H1 (cell line): ENCODE data around the gene LRRC49. TPM values are rescaled to one million over a fixed set of nuclear protein-coding genes. Genes with fewer than 3 reads are reported as not detected.

ENCODE experiments used
- CTCF ChIA-PET: fragments of 300-600 bp; sonication (Branson Sonifier 250); formaldehyde crosslinking; loops from one replicate; lab custom pipeline; 2021; ENCODE audit not compliant: partially characterized antibody; lab: Charles Lee
- POLR2A ChIA-PET: fragments of 300-600 bp; sonication (Branson Sonifier 250); formaldehyde crosslinking; loops from one replicate; lab custom pipeline; 2021; ENCODE audit warnings: inconsistent platforms; ENCODE audit not compliant: partially characterized antibody; lab: Charles Lee
- DNase-seq, 2 experiments: peaks; one replicate each; pipeline versions ENCODE4 v3.0.0 to v3.0.0-alpha.2; 2010 to 2022; ENCODE audit warnings: low spot score in 2 of 2, low read depth in 1 of 2, mixed read lengths in 1 of 2
- FAIRE-seq: peaks from 2 replicates; lab custom pipeline; 2011; peaks lifted over from hg19 to GRCh38; lab: Jason Lieb, UNC
- H2AFZ ChIP-seq: 2 replicates; pipeline ENCODE4 v1.8.1; 2012; ENCODE audit warnings: low read length, inconsistent platforms
- H2AK5ac ChIP-seq: 2 replicates; pipeline ENCODE4 v1.6.1; 2013; ENCODE audit warnings: low read depth, low read length
- H2BK120ac ChIP-seq: replicated peaks from 2 replicates; pipeline ENCODE3; 2013; ENCODE audit warnings: low read depth, low read length, inconsistent platforms
- H2BK12ac ChIP-seq: 2 replicates; pipeline ENCODE4 v1.6.1; 2013; ENCODE audit warnings: low read depth, low read length
- H2BK15ac ChIP-seq: 2 replicates; pipeline ENCODE4 v1.6.1; 2013; ENCODE audit warnings: low read length
- H2BK20ac ChIP-seq: 2 replicates; pipeline ENCODE4 v1.6.1; 2013; ENCODE audit warnings: low read length
- H2BK5ac ChIP-seq: 2 replicates; pipeline ENCODE4 v1.6.1; 2013; ENCODE audit warnings: low read depth, low read length
- H3K14ac ChIP-seq: 2 replicates; pipeline ENCODE4 v1.6.1; 2013; ENCODE audit warnings: inconsistent platforms; ENCODE audit not compliant: insufficient read length
- H3K18ac ChIP-seq: 2 replicates; pipeline ENCODE4 v1.6.1; 2013; ENCODE audit warnings: low read length; ENCODE audit errors: extremely low read depth
- H3K23ac ChIP-seq: 2 replicates; pipeline ENCODE4 v1.6.1; 2013; ENCODE audit warnings: inconsistent platforms; ENCODE audit not compliant: insufficient read length
- H3K23me2 ChIP-seq: 2 replicates; pipeline ENCODE4 v1.6.1; 2013; ENCODE audit warnings: low read depth, low read length
- H3K27ac ChIP-seq: 2 replicates; pipeline ENCODE4 v1.6.1; 2011; ENCODE audit warnings: low read depth, low read length, inconsistent platforms
- H3K27me3 ChIP-seq, 4 experiments: replicated peaks in 1 of 4; 1 replicate in 1 of 4; 2 replicates in 3 of 4; pipeline versions ENCODE4 v1.6.1 to v1.8.1; 2011 to 2013; ENCODE audit warnings: low read length in 3 of 4, mild to moderate bottlenecking in 3 of 4, inconsistent platforms in 2 of 4, mixed read lengths in 2 of 4, moderate library complexity in 1 of 4; ENCODE audit not compliant: control insufficient read depth in 3 of 4, insufficient read depth in 3 of 4; ENCODE audit errors: extremely low read depth in 1 of 4
- H3K36me3 ChIP-seq, 4 experiments: 2 replicates each; pipeline versions ENCODE4 v1.6.1 to v1.8.1; 2011 to 2013; ENCODE audit warnings: mild to moderate bottlenecking in 4 of 4, low read length in 3 of 4, moderate library complexity in 2 of 4, control low read depth in 1 of 4, inconsistent platforms in 1 of 4; ENCODE audit not compliant: insufficient read depth in 4 of 4, control insufficient read depth in 2 of 4
- H3K4ac ChIP-seq: replicated peaks from 2 replicates; pipeline ENCODE3; 2013; ENCODE audit warnings: low read length, low read depth, mixed read lengths, inconsistent platforms; ENCODE audit not compliant: insufficient read length
- H3K4me1 ChIP-seq, 4 experiments: replicated peaks in 1 of 4; 1 replicate in 1 of 4; 2 replicates in 3 of 4; pipeline versions ENCODE4 v1.6.1 to v1.8.1; 2011 to 2013; ENCODE audit warnings: low read length in 3 of 4, inconsistent platforms in 2 of 4, mixed read lengths in 1 of 4; ENCODE audit not compliant: insufficient read depth in 4 of 4, control insufficient read depth in 3 of 4
- H3K4me2 ChIP-seq, 2 experiments: 2 replicates each; pipeline versions ENCODE4 v1.6.1 to v1.8.1; 2011 to 2013; ENCODE audit warnings: low read depth in 2 of 2, low read length in 2 of 2, control low read depth in 1 of 2, inconsistent platforms in 1 of 2, mild to moderate bottlenecking in 1 of 2; ENCODE audit not compliant: insufficient read depth in 1 of 2
- H3K4me3 ChIP-seq, 4 experiments: fragments of 200-600, 300-600 bp in 1 of 4; sonication (generic), shearing (Covaris generic), sonication (Bioruptor Twin) in 1 of 4; 2 replicates each; pipeline versions ENCODE4 v1.5.1 to v1.8.1; 2011 to 2016; ENCODE audit warnings: low read length in 4 of 4, low read depth in 3 of 4, control low read depth in 2 of 4, inconsistent platforms in 2 of 4, mild to moderate bottlenecking in 2 of 4, mixed read lengths in 1 of 4, moderate library complexity in 1 of 4; ENCODE audit not compliant: insufficient read depth in 2 of 4; ENCODE audit errors: extremely low read depth in 1 of 4
- H3K56ac ChIP-seq: replicated peaks from 2 replicates; pipeline ENCODE3; 2013; ENCODE audit warnings: low read depth, mild to moderate bottlenecking, mixed read lengths, low read length, inconsistent platforms; ENCODE audit not compliant: insufficient read length
- H3K79me1 ChIP-seq: 2 replicates; pipeline ENCODE4 v1.6.1; 2013; ENCODE audit warnings: low read depth, low read length, control low read depth
- H3K79me2 ChIP-seq, 2 experiments: 2 replicates each; pipeline versions ENCODE4 v1.6.1 to v1.8.1; 2012 to 2013; ENCODE audit warnings: low read length in 2 of 2, mild to moderate bottlenecking in 2 of 2, inconsistent platforms in 1 of 2; ENCODE audit not compliant: insufficient read depth in 2 of 2, control insufficient read depth in 1 of 2
- H3K9ac ChIP-seq, 4 experiments: replicated peaks in 1 of 4; 1 replicate in 1 of 4; 2 replicates in 3 of 4; pipeline versions ENCODE4 v1.6.1 to v1.8.1; 2011 to 2013; ENCODE audit warnings: low read depth in 3 of 4, low read length in 3 of 4, control low read depth in 2 of 4, mild to moderate bottlenecking in 2 of 4, moderate library complexity in 2 of 4, inconsistent platforms in 1 of 4; ENCODE audit errors: extremely low read depth in 1 of 4
- H3K9me3 ChIP-seq, 2 experiments: 2 replicates each; pipeline versions ENCODE4 v1.6.1 to v1.8.1; 2012 to 2013; ENCODE audit warnings: mild to moderate bottlenecking in 2 of 2, moderate library complexity in 2 of 2, control low read depth in 1 of 2, inconsistent platforms in 1 of 2, low read depth in 1 of 2, low read length in 1 of 2, mixed read lengths in 1 of 2; ENCODE audit not compliant: insufficient read depth in 2 of 2
- H4K20me1 ChIP-seq, 2 experiments: replicated peaks in 1 of 2; 2 replicates each; pipeline versions ENCODE3 to v1.8.1; 2011 to 2013; ENCODE audit warnings: inconsistent platforms in 2 of 2, low read length in 2 of 2, mild to moderate bottlenecking in 1 of 2; ENCODE audit not compliant: insufficient read depth in 2 of 2, control insufficient read depth in 1 of 2
- H4K5ac ChIP-seq: 2 replicates; pipeline ENCODE4 v1.6.1; 2013; ENCODE audit warnings: low read length, low read depth, mixed read lengths, inconsistent platforms; ENCODE audit not compliant: insufficient read length
- H4K8ac ChIP-seq: 2 replicates; pipeline ENCODE4 v1.8.0; 2013; ENCODE audit warnings: mild to moderate bottlenecking, moderate library complexity, low read length, inconsistent platforms; ENCODE audit not compliant: insufficient read depth; ENCODE audit errors: extremely low read depth
- H4K91ac ChIP-seq: replicated peaks from 2 replicates; pipeline ENCODE3; 2013; ENCODE audit warnings: low read length, mixed read lengths, inconsistent platforms; ENCODE audit not compliant: insufficient read length
- FOSL1 ChIP-seq: IDR thresholded peaks from 2 replicates; pipeline ENCODE4 v1.6.1; 2011; ENCODE audit warnings: mild to moderate bottlenecking, low read depth, low read length, moderate library complexity; ENCODE audit not compliant: insufficient read depth
- WGBS, 2 experiments: shearing (Covaris generic) in 1 of 2; methylation state at CpG; one replicate each; pipeline versions ENCODE4 v1.1.6 to v1.1.7; 2013 to 2015; ENCODE audit warnings: low lambda C conversion rate in 2 of 2, mixed read lengths in 2 of 2, inconsistent platforms in 1 of 2, low coverage in 1 of 2, missing lambda C conversion rate in 1 of 2; ENCODE audit not compliant: insufficient replicate concordance in 2 of 2, insufficient coverage in 1 of 2, insufficient read length in 1 of 2; ENCODE audit errors: extremely low coverage in 1 of 2, missing lambda C conversion rate in 1 of 2; 5-methylcytosine and 5-hydroxymethylcytosine counted together
- polyA plus RNA-seq, 7 experiments: library from polyadenylated mRNA; depleted of rRNA in 3 of 7; stranded (reverse) in 5 of 7; unstranded in 2 of 7; fragments of >200 nt in 5 of 7; fragments of 200-250 nt in 2 of 7; gene quantifications; 1 replicate in 5 of 7; 2 replicates in 1 of 7; 4 replicates in 1 of 7; pipeline versions ENCODE4 v1.2.1 to v1.2.3, GENCODE V29; 2011 to 2013; ENCODE audit warnings: missing spikeins in 2 of 7, mixed read lengths in 2 of 7
- total RNA-seq: library from RNA; stranded (reverse); fragmentation: NEBNext Ultra II Directional; extraction: Animal tissue kit (Norgen Biotek cat#: 25700); gene quantifications from 2 replicates; pipeline ENCODE4 v1.2.1, GENCODE V29; 2021

The LRRC49 gene
- total and polyA plus RNA-seq, 2 of the 8 experiments (the other 6 are each of a cell fraction or from before 2014, with no cell fraction given), result 5.0 to 10.4 TPM

DNA sequence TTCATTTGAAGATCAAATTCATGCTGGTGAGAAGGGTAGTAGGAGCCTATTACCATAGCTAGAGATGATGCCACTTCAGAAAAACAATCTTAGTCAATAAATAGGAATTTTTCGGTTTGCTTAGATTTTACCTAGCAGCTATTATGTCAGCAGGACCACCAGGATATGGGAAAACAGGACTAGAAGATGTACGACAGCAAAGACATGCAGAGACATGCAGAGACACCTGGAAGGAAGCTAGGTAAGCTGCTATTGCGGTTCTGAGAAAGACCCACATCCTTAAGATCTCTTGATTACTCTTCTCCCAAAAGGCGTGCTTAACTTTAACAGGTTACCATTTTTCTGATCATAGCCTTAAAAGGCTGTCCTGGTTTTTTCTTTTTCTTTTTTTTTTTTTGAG, 157.8 kb downstream of the LRRC49 start:
- FAIRE-seq, result no peak
- no peak overlapping the region for H3K27ac ChIP-seq
- H2AK5ac ChIP-seq, result no peak overlapping the region
- WGBS, 2 experiments, result 64% methylated on average over 4 of the region's 4 CpGs; no CpG with 5 or more reads in 1 of the 2 experiments
- H3K9me3 ChIP-seq, result no peaks in the 10 kb centered on the region
- no peaks in the 10 kb centered on the region for H3K36me3 ChIP-seq
- no peak overlapping the region for H4K5ac ChIP-seq
- no peak overlapping the region for H4K91ac ChIP-seq
- no peak overlapping the region for H4K8ac ChIP-seq
- no peak overlapping the region for H3K14ac ChIP-seq
- no peak overlapping the region for H3K23ac ChIP-seq
- H3K23me2 ChIP-seq, result no peaks in the 10 kb centered on the region
- H3K27me3 ChIP-seq, result no peaks in the 10 kb centered on the region
- no peak overlapping the region for H3K4me3 ChIP-seq
- H3K4me1 ChIP-seq, result peaks cover 0 to 10% (median 1%) of the 10 kb centered on the region in 4 experiments; a peak in 4 of 7 replicates
- no peak overlapping the region for H3K9ac ChIP-seq
- no peak overlapping the region for H2AFZ ChIP-seq
- no peak overlapping the region for H2BK20ac ChIP-seq
- H2BK15ac ChIP-seq, result no peak overlapping the region
- no peak overlapping the region for H3K4ac ChIP-seq
- ChIA-PET CTCF (interaction anchor here (0.9 to 1.8 kb wide), 4 partner anchors 29 to 694 kb away, joined by 3 to 6 read pairs (median 4); partner anchors contain the start of gene THSD4), POLR2A (interaction anchor here (1.4 kb wide), 1 partner anchor 13 kb away, joined by 5 read pairs; no protein-coding TSS in a partner anchor)
- no peak overlapping the region for H2BK120ac ChIP-seq
- H3K56ac ChIP-seq, result no peak overlapping the region
- H2BK12ac ChIP-seq, result no peak overlapping the region
- no peak overlapping the region for H2BK5ac ChIP-seq
- H4K20me1 ChIP-seq, result no peaks in the 10 kb centered on the region
- no peaks in the 10 kb centered on the region for H3K79me2 ChIP-seq
- peak overlapping the region in 1 of 2 experiments; percentile 40; a peak in 1 of 4 replicates for H3K4me2 ChIP-seq
- no peak overlapping the region for H3K18ac ChIP-seq
- no peaks in the 10 kb centered on the region for H3K79me1 ChIP-seq
- no peak for DNase-seq
- no peak for TF ChIP-seq FOSL1
